HCT116 (cell line): Measurements from ENCODE around the gene LZTR1.
"Not testable (repeated sequence)": the region's sequence is repeated elsewhere in the genome, so short reads cannot be mapped to it uniquely, and the experiment has no call there.

ENCODE experiments used
- EZH2 ChIP-seq: fragments of 200-600 bp; sonication (generic); IDR thresholded peaks from 2 replicates; pipeline ENCODE4 v1.6.1; 2017; ENCODE audit warnings: antibody characterized with exemption, mixed run types
- EZH2phosphoT487 ChIP-seq: fragments of 200-600 bp; IDR thresholded peaks from 2 replicates; pipeline ENCODE4 v1.6.1; 2018; ENCODE audit warnings: antibody characterized with exemption, borderline replicate concordance
- POLR2A ChIP-seq: IDR thresholded peaks from 2 replicates; pipeline ENCODE4 v1.7.0; 2011; ENCODE audit warnings: borderline replicate concordance; ENCODE audit not compliant: insufficient read depth, insufficient read length; ENCODE audit errors: extremely low read depth
- RAD21 ChIP-seq: IDR thresholded peaks from 2 replicates; pipeline ENCODE4 v1.6.1; 2012; ENCODE audit warnings: low read depth, mild to moderate bottlenecking
- SIN3A ChIP-seq: IDR thresholded peaks from 2 replicates; pipeline ENCODE4 v1.6.1; 2012; ENCODE audit warnings: low read depth
- SRF ChIP-seq: IDR thresholded peaks from 2 replicates; pipeline ENCODE4 v1.6.1; 2012; ENCODE audit warnings: low read depth
- ZNF274 ChIP-seq: fragments of 200-500 bp; sonication (Bioruptor generic); IDR thresholded peaks from 2 replicates; pipeline ENCODE4 v1.6.1; 2014; ENCODE audit warnings: mild to moderate bottlenecking, low read depth, low read length, inconsistent platforms
- TF ChIP-seq, protein P1 (sequence below), 3 experiments: fragments of 200-600 bp in 1 of 3; sonication (generic) in 1 of 3; IDR thresholded peaks in 2 of 3; conservative IDR thresholded peaks in 1 of 3; 2 replicates each; pipeline ENCODE4 v1.5.1; 2012 to 2017; ENCODE audit warnings: low read depth in 2 of 3, low read length in 2 of 3, antibody characterized with exemption in 1 of 3, borderline replicate concordance in 1 of 3, control low read depth in 1 of 3, mild to moderate bottlenecking in 1 of 3, mixed read lengths in 1 of 3, mixed run types in 1 of 3, moderate library complexity in 1 of 3; ENCODE audit not compliant: insufficient read depth in 1 of 3
- TF ChIP-seq, protein P2 (sequence below): IDR thresholded peaks from 2 replicates; pipeline ENCODE4 v1.6.1; 2012
- TF ChIP-seq, protein P3 (sequence below): IDR thresholded peaks from 2 replicates; pipeline ENCODE4 v1.6.1; 2012; ENCODE audit warnings: low read depth

DNA sequence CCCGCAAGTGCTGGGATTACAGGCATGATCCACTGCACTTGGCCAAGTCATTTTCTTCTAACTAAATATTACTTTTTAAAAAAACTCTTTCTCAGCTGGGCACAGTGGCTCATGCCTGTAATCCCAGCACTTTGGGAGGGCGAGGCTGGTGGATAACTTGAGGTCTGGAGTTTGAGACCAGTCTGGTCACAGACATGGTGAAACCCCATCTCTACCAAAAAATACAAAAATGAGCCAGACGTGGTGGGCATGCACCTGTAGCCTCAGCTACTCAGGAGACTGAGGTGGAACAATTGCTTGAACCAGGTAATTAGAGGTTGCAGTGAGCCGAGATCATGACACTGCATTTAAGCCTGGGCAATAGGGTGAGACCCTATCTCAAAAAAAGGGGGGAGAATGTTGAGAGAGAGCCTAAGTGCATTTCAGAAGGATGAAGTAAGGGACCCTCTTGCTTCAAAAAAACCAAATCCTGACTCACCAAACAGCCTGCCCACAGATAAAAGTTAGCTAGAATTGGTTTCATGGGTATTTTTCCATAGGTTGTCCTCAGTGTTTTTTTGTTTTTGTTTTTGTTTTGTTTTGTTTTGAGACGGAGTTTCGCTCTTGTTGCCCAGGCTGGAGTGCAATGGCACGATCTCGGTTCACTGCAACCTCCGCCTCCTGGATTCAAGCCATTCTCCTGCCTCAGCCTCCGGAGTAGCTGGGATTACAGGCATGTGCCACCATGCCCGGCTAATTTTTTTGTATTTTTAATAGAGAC is 46.1 kb upstream of the LZTR1 start:
- TF ChIP-seq, protein P1, sequence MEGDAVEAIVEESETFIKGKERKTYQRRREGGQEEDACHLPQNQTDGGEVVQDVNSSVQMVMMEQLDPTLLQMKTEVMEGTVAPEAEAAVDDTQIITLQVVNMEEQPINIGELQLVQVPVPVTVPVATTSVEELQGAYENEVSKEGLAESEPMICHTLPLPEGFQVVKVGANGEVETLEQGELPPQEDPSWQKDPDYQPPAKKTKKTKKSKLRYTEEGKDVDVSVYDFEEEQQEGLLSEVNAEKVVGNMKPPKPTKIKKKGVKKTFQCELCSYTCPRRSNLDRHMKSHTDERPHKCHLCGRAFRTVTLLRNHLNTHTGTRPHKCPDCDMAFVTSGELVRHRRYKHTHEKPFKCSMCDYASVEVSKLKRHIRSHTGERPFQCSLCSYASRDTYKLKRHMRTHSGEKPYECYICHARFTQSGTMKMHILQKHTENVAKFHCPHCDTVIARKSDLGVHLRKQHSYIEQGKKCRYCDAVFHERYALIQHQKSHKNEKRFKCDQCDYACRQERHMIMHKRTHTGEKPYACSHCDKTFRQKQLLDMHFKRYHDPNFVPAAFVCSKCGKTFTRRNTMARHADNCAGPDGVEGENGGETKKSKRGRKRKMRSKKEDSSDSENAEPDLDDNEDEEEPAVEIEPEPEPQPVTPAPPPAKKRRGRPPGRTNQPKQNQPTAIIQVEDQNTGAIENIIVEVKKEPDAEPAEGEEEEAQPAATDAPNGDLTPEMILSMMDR (IDR thresholded peaks at IDR 0.05 in 2 of 3, conservative IDR thresholded peaks at IDR 0.05 in 1 of 3; ENCODE audit: borderline replicate concordance in 1 of 3, insufficient read depth in 1 of 3, low read depth in 2 of 3, low read length in 2 of 3): not testable (repeated sequence)
- not testable (repeated sequence) for TF ChIP-seq POLR2A, ZNF274, SRF, RAD21, SIN3A, EZH2, EZH2phosphoT487
- TF ChIP-seq, protein P2, sequence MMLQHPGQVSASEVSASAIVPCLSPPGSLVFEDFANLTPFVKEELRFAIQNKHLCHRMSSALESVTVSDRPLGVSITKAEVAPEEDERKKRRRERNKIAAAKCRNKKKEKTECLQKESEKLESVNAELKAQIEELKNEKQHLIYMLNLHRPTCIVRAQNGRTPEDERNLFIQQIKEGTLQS: not testable (repeated sequence)
- TF ChIP-seq, protein P3, sequence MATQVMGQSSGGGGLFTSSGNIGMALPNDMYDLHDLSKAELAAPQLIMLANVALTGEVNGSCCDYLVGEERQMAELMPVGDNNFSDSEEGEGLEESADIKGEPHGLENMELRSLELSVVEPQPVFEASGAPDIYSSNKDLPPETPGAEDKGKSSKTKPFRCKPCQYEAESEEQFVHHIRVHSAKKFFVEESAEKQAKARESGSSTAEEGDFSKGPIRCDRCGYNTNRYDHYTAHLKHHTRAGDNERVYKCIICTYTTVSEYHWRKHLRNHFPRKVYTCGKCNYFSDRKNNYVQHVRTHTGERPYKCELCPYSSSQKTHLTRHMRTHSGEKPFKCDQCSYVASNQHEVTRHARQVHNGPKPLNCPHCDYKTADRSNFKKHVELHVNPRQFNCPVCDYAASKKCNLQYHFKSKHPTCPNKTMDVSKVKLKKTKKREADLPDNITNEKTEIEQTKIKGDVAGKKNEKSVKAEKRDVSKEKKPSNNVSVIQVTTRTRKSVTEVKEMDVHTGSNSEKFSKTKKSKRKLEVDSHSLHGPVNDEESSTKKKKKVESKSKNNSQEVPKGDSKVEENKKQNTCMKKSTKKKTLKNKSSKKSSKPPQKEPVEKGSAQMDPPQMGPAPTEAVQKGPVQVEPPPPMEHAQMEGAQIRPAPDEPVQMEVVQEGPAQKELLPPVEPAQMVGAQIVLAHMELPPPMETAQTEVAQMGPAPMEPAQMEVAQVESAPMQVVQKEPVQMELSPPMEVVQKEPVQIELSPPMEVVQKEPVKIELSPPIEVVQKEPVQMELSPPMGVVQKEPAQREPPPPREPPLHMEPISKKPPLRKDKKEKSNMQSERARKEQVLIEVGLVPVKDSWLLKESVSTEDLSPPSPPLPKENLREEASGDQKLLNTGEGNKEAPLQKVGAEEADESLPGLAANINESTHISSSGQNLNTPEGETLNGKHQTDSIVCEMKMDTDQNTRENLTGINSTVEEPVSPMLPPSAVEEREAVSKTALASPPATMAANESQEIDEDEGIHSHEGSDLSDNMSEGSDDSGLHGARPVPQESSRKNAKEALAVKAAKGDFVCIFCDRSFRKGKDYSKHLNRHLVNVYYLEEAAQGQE: not testable (repeated sequence)
